DOHH2 (cell line): ENCODE data around the gene IL22.

Experiments
- H3F3A ChIP-seq: fragments of 200-600 bp; sonication (generic), shearing (Covaris generic); 2 replicates; pipeline ENCODE4 v1.6.0; 2016; ENCODE audit warnings: antibody characterized with exemption, mild to moderate bottlenecking; ENCODE audit not compliant: control insufficient read depth, insufficient read depth
- H3K27ac ChIP-seq: fragments of 200-600 bp; sonication (generic); 2 replicates; pipeline ENCODE4 v1.5.1; 2014; ENCODE audit warnings: low read depth, mild to moderate bottlenecking, low read length, moderate library complexity
- H3K27me3 ChIP-seq: fragments of 200-600 bp; sonication (generic); 2 replicates; pipeline ENCODE4 v1.6.1; 2014; ENCODE audit warnings: mild to moderate bottlenecking, low read length, mixed read lengths; ENCODE audit not compliant: control insufficient read depth
- H3K36me3 ChIP-seq: fragments of 200-600 bp; sonication (generic); 2 replicates; pipeline ENCODE4 v1.6.1; 2014; ENCODE audit warnings: mild to moderate bottlenecking, low read length, moderate library complexity, mixed read lengths; ENCODE audit not compliant: control insufficient read depth
- H3K4me1 ChIP-seq: fragments of 200-600 bp; sonication (generic); 2 replicates; pipeline ENCODE4 v1.6.1; 2014; ENCODE audit warnings: mild to moderate bottlenecking, low read length, mixed read lengths; ENCODE audit not compliant: control insufficient read depth
- H3K4me2 ChIP-seq: fragments of 200-600 bp; sonication (generic); 2 replicates; pipeline ENCODE4 v1.6.0; 2014; ENCODE audit warnings: mild to moderate bottlenecking, low read length, moderate library complexity
- H3K4me3 ChIP-seq: fragments of 200-600 bp; sonication (generic); 2 replicates; pipeline ENCODE4 v1.5.1; 2014; ENCODE audit warnings: mild to moderate bottlenecking, low read length, mixed read lengths
- H3K79me2 ChIP-seq: fragments of 200-600 bp; sonication (generic); 2 replicates; pipeline ENCODE4 v1.6.1; 2014; ENCODE audit warnings: mild to moderate bottlenecking, low read length, mixed read lengths; ENCODE audit not compliant: control insufficient read depth
- H3K9me2 ChIP-seq: fragments of 200-600 bp; sonication (generic); replicated peaks from 2 replicates; pipeline ENCODE4 v1.6.1; 2014; ENCODE audit warnings: mild to moderate bottlenecking, low read length, mixed read lengths; ENCODE audit not compliant: control insufficient read depth
- H3K9me3 ChIP-seq: fragments of 200-600 bp; sonication (generic); 2 replicates; pipeline ENCODE4 v1.6.1; 2014; ENCODE audit warnings: antibody characterized with exemption, low read length, mixed read lengths; ENCODE audit not compliant: control insufficient read depth, insufficient read depth
- H4K20me1 ChIP-seq: fragments of 200-600 bp; sonication (generic); 2 replicates; pipeline ENCODE4 v1.6.0; 2014; ENCODE audit warnings: low read depth, mild to moderate bottlenecking, antibody characterized with exemption, low read length, moderate library complexity; ENCODE audit not compliant: control insufficient read depth, insufficient read depth
- EZH2phosphoT487 ChIP-seq: fragments of 200-600 bp; sonication (generic); IDR thresholded peaks from 2 replicates; pipeline ENCODE4 v1.6.1; 2017; ENCODE audit warnings: borderline replicate concordance, mild to moderate bottlenecking, antibody characterized with exemption, low read length, moderate library complexity, mixed read lengths
- TF ChIP-seq, protein P1 (sequence below): fragments of 200-600 bp; sonication (generic); IDR thresholded peaks from one replicate; pipeline ENCODE4 v1.5.1; 2014; ENCODE audit warnings: antibody characterized with exemption, mild to moderate bottlenecking, low read depth, low read length; ENCODE audit not compliant: poor library complexity, severe bottlenecking

The IL22 gene

GRCh38 chr12:68287106-68287505, 33.7 kb upstream of the IL22 start:
- H3F3A ChIP-seq = no peaks in the 10 kb centered on the region
- H3K4me1 ChIP-seq = no peaks in the 10 kb centered on the region
- H3K9me2 ChIP-seq = no peaks in the 10 kb centered on the region
- H3K36me3 ChIP-seq = no peaks in the 10 kb centered on the region
- TF ChIP-seq EZH2phosphoT487 = no peak
- TF ChIP-seq, protein P1, sequence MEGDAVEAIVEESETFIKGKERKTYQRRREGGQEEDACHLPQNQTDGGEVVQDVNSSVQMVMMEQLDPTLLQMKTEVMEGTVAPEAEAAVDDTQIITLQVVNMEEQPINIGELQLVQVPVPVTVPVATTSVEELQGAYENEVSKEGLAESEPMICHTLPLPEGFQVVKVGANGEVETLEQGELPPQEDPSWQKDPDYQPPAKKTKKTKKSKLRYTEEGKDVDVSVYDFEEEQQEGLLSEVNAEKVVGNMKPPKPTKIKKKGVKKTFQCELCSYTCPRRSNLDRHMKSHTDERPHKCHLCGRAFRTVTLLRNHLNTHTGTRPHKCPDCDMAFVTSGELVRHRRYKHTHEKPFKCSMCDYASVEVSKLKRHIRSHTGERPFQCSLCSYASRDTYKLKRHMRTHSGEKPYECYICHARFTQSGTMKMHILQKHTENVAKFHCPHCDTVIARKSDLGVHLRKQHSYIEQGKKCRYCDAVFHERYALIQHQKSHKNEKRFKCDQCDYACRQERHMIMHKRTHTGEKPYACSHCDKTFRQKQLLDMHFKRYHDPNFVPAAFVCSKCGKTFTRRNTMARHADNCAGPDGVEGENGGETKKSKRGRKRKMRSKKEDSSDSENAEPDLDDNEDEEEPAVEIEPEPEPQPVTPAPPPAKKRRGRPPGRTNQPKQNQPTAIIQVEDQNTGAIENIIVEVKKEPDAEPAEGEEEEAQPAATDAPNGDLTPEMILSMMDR = no peak
- no peaks in the 10 kb centered on the region for H3K79me2 ChIP-seq
- peaks cover 3% of the 10 kb centered on the region; the same call in 1 of the 2 replicates for H3K27me3 ChIP-seq
- H3K4me2 ChIP-seq = no peak overlapping the region
- H3K9me3 ChIP-seq = no peaks in the 10 kb centered on the region
- no peak overlapping the region for H3K4me3 ChIP-seq
- H3K27ac ChIP-seq = no peak overlapping the region
- no peaks in the 10 kb centered on the region for H4K20me1 ChIP-seq

DNA sequence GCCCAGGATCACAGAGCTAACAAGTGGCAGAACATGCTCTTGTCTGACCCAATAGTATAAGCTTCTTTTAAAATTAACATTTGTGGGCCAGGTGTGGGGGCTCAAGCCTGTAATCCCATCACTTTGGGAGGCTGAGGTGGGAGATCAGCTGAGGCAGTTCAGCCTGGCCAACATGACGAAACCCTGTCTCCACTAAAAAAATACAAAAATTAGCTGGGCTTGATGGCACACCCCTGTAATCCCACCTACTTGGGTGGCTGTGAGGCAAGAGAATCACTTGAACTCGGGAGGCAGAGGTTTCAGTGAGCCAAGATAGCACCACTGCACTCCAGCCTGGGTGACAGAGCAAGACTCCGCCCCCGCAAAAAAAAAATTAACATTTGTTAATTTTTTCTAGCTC, 33.0 kb upstream of the IL22 start:
- H3K4me1 ChIP-seq = no peaks in the 10 kb centered on the region
- no peak for TF ChIP-seq EZH2phosphoT487
- TF ChIP-seq, protein P1 = no peak
- H3K4me2 ChIP-seq = no peak overlapping the region
- H3K9me2 ChIP-seq = no peaks in the 10 kb centered on the region
- no peaks in the 10 kb centered on the region for H3K36me3 ChIP-seq
- no peaks in the 10 kb centered on the region for H4K20me1 ChIP-seq
- no peaks in the 10 kb centered on the region for H3F3A ChIP-seq
- no peaks in the 10 kb centered on the region for H3K79me2 ChIP-seq
- no peak overlapping the region for H3K4me3 ChIP-seq
- H3K27ac ChIP-seq = no peak overlapping the region
- H3K27me3 ChIP-seq = peaks cover 3% of the 10 kb centered on the region; the same call in 1 of the 2 replicates
- H3K9me3 ChIP-seq = no peaks in the 10 kb centered on the region

DNA sequence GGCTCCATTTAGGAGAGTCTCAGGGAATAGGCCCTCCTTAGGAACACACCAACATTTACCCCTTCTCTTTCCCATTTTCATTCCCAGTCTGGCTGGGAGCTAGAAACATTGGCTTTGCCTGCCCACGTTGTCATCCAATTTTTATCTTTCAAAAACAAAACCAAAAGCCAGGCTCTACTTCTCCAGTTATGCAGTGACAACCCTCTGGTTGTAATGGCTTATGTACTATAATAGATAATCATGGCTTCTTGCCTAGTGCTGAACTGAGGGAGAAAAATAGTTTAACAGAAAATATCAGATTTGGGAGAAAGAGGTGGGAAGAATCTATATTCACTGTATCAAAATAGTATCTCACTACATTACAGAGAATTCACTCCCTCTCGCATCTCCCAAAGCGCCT, 32.1 kb upstream of the IL22 start:
- no peaks in the 10 kb centered on the region for H3F3A ChIP-seq
- H4K20me1 ChIP-seq = no peaks in the 10 kb centered on the region
- no peaks in the 10 kb centered on the region for H3K4me1 ChIP-seq
- H3K27me3 ChIP-seq = peaks cover 3% of the 10 kb centered on the region; the same call in 1 of the 2 replicates
- H3K79me2 ChIP-seq = no peaks in the 10 kb centered on the region
- no peaks in the 10 kb centered on the region for H3K36me3 ChIP-seq
- H3K27ac ChIP-seq = no peak overlapping the region
- no peak overlapping the region for H3K4me3 ChIP-seq
- no peaks in the 10 kb centered on the region for H3K9me3 ChIP-seq
- TF ChIP-seq, protein P1 = no peak
- TF ChIP-seq EZH2phosphoT487 = no peak
- no peak overlapping the region for H3K4me2 ChIP-seq
- no peaks in the 10 kb centered on the region for H3K9me2 ChIP-seq
